Measurements from ENCODE around the gene ZNF19. TPM values are rescaled to one million over a fixed set of nuclear protein-coding genes. Genes with fewer than 3 reads are reported as not detected.

Gene ZNF19
- total and polyA plus RNA-seq, 9 of the 15 experiments (the other 6 are each of a cell fraction or from before 2014, with no cell fraction given): 1.2 to 2.8 (median 1.8) TPM

DNA sequence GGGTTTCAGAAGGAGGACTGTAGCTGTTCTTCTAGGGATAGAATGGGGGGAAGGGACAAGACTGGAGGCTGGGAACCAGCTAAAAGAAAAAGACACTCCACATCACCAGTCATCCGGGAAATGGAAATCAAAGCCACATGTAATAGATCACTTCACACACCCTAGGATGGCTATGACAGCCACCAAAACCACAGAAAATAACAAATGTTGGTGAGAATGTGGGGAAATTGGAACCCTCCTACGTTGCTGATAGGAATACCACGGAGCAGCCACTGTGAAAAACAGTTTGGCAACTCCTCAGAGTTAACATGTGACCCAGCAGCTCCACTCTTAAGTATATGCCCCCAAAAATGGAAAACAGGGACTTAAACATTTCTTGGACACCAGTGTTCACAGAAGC lies 49.6 kb downstream of the ZNF19 start:
- peaks cover 10 to 22% of the 10 kb centered on the region in 2 experiments for H3K27me3 ChIP-seq (ENCODE audit: control insufficient read depth in 2 of 2, insufficient read depth in 2 of 2, low read length in 2 of 2)
- intact Hi-C loops (cut with micrococcal nuclease) (no loop called here), in situ Hi-C loops (cut with MboI) (no loop called here)
- H3K9me3 ChIP-seq (replicated peaks; ENCODE audit: control insufficient read depth, insufficient read depth, low read depth, low read length): no peaks in the 10 kb centered on the region; the same call in 1 of the 2 replicates
- no peak overlapping the region for H3K9ac ChIP-seq (ENCODE audit: insufficient read depth in 1 of 2, low read depth in 2 of 2, low read length in 2 of 2)
- no peak overlapping the region for H3K4me2 ChIP-seq (ENCODE audit: insufficient read depth, low read length)
- ChIA-PET POLR2A (interaction anchor here (0.7 to 1.2 kb wide), 2 partner anchors 13 to 1522 kb away, joined by 3 read pairs; no protein-coding TSS in a partner anchor), CTCF (ENCODE audit: low intra/inter-chr PET ratio) (interaction anchor here (1.2 kb wide), 1 partner anchor 27 kb away, joined by 10 read pairs; no protein-coding TSS in a partner anchor)
- peaks cover 0 to 8% of the 10 kb centered on the region in 2 experiments; a peak in 2 of 5 replicates for H3K4me1 ChIP-seq (replicated peaks in 1 of 2; ENCODE audit: control insufficient read depth in 2 of 2, insufficient read depth in 2 of 2, low read length in 2 of 2)
- ATAC-seq (no peak), DNase-seq (ENCODE audit: extremely low read depth in 1 of 4, low spot score in 3 of 4) (no peak), FAIRE-seq (no peak)
- no peaks in the 10 kb centered on the region for H3K9me1 ChIP-seq (ENCODE audit: control insufficient read depth, insufficient read depth, low read length)
- no peaks in the 10 kb centered on the region for H4K20me1 ChIP-seq (replicated peaks; ENCODE audit: control insufficient read depth, insufficient read depth, low read length)
- H3K36me3 ChIP-seq (ENCODE audit: control insufficient read depth, insufficient read depth, low read length): no peaks in the 10 kb centered on the region
- no peak overlapping the region for H3K27ac ChIP-seq (ENCODE audit: extremely low read depth, low read depth, low read length)
- H2AFZ ChIP-seq (ENCODE audit: low read depth, low read length): no peak overlapping the region
- WGBS (ENCODE audit: insufficient coverage, low coverage, missing lambda C conversion rate): 0% methylated on average over 3 of the region's 3 CpGs
- TF ChIP-seq ZNF668 (CRISPR knock-in tag; IDR thresholded peaks at IDR 0.05): no peak
- no peak for TF ChIP-seq ZBTB7A (IDR thresholded peaks at IDR 0.05; ENCODE audit: borderline replicate concordance, control insufficient read depth, low read depth, low read length)
- TF ChIP-seq C11orf30 (IDR thresholded peaks at IDR 0.05; ENCODE audit: low read depth): no peak
- no peak for TF ChIP-seq ZNF316 (IDR thresholded peaks at IDR 0.05)
- no peak for TF ChIP-seq TFAM (CRISPR knock-in tag; conservative IDR thresholded peaks at IDR 0.05)
- TF ChIP-seq THRAP3 (IDR thresholded peaks at IDR 0.05; ENCODE audit: borderline replicate concordance): no peak
- TF ChIP-seq CSDE1 (IDR thresholded peaks at IDR 0.05): no peak
- TF ChIP-seq KHSRP (IDR thresholded peaks at IDR 0.05): no peak
- no peak for TF ChIP-seq ZNF77 (CRISPR knock-in tag; IDR thresholded peaks at IDR 0.05)
- no peak for TF ChIP-seq RBM17 (IDR thresholded peaks at IDR 0.05; ENCODE audit: borderline replicate concordance, low read depth, low read length)
- TF ChIP-seq ILF3 (IDR thresholded peaks at IDR 0.05; ENCODE audit: borderline replicate concordance): no peak
- no peak for TF ChIP-seq RHOXF2B (CRISPR knock-in tag; conservative IDR thresholded peaks at IDR 0.05)
- TF ChIP-seq, protein P1, sequence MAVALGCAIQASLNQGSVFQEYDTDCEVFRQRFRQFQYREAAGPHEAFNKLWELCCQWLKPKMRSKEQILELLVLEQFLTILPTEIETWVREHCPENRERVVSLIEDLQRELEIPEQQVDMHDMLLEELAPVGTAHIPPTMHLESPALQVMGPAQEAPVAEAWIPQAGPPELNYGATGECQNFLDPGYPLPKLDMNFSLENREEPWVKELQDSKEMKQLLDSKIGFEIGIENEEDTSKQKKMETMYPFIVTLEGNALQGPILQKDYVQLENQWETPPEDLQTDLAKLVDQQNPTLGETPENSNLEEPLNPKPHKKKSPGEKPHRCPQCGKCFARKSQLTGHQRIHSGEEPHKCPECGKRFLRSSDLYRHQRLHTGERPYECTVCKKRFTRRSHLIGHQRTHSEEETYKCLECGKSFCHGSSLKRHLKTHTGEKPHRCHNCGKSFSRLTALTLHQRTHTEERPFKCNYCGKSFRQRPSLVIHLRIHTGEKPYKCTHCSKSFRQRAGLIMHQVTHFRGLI (CRISPR knock-in tag; IDR thresholded peaks at IDR 0.05): no peak
- no peak for TF ChIP-seq EP400 (IDR thresholded peaks at IDR 0.05)
- TF ChIP-seq FUS (optimal IDR thresholded peaks at IDR 0.05; ENCODE audit: low read depth, low read length): no peak
- TF ChIP-seq ZNF12 (CRISPR knock-in tag; IDR thresholded peaks at IDR 0.05): no peak
- no peak for TF ChIP-seq NR3C1 (CRISPR knock-in tag; IDR thresholded peaks at IDR 0.05)
- TF ChIP-seq KAT2B (IDR thresholded peaks at IDR 0.05; ENCODE audit: low read depth, low read length): no peak
- no peak for TF ChIP-seq SOX6 (IDR thresholded peaks at IDR 0.05)
- H3K79me2 ChIP-seq (ENCODE audit: control insufficient read depth, insufficient read depth, low read length): no peaks in the 10 kb centered on the region
- H3K4me3 ChIP-seq: no peak overlapping the region
- BruUV-seq (replicated peaks): no TSS peak
